Stimulated activated effector memory CD8-positive, alpha-beta T cell treated with anti-CD3 and anti-CD28 coated beads, Interleukin-12 subunit alpha, Interleukin-12 subunit beta, amount 100 ng/mL, for 72 hours (primary cell): ENCODE results near the gene MROH7.

Experiments
- ATAC-seq: fragments of 150-1000 bp; cut with Tn5 transposase; 2 replicates; pipeline ENCODE4 v1.10.0; 2021
- DNase-seq, 2 donors: peaks; one replicate each; pipeline ENCODE4 v3.0.0; 2021 to 2022; ENCODE audit warnings: low spot score in 2 of 2
- H3K27ac Mint-ChIP-seq: one replicate; pipeline ENCODE4 v1.8.0; 2022; ENCODE audit warnings: mild to moderate bottlenecking, mixed read lengths
- H3K36me3 Mint-ChIP-seq: one replicate; pipeline ENCODE4 v1.8.0; 2022; ENCODE audit warnings: mild to moderate bottlenecking, mixed read lengths
- H3K4me1 Mint-ChIP-seq: one replicate; pipeline ENCODE4 v1.8.0; 2022; ENCODE audit warnings: mixed read lengths
- H3K4me3 Mint-ChIP-seq: one replicate; pipeline ENCODE4 v1.8.0; 2022; ENCODE audit warnings: mild to moderate bottlenecking, mixed read lengths
- H3K9me3 Mint-ChIP-seq: one replicate; pipeline ENCODE4 v1.8.0; 2022; ENCODE audit warnings: mixed read lengths

MROH7 gene

GRCh38 chr1:54745864-54746263 is 104.3 kb downstream of the MROH7 start:
- Mint-ChIP-seq H3K27ac (no peak overlapping the region), H3K4me3 (no peak overlapping the region)

GRCh38 chr1:54748094-54748835 is 106.7 kb downstream of the MROH7 start:
- peaks cover 4% of the 10 kb centered on the region for H3K36me3 Mint-ChIP-seq
- no peak for DNase-seq
- no peak overlapping the region for H3K27ac Mint-ChIP-seq
- no peaks in the 10 kb centered on the region for H3K4me1 Mint-ChIP-seq
- no peak overlapping the region for H3K4me3 Mint-ChIP-seq
- no peak for ATAC-seq
- no peaks in the 10 kb centered on the region for H3K9me3 Mint-ChIP-seq

More at GRCh38 chr1:54745864-54746263, 104.3 kb downstream of the MROH7 start:
- no peak for ATAC-seq
- Mint-ChIP-seq H3K9me3 (no peaks in the 10 kb centered on the region), H3K36me3 (peaks cover 27% of the 10 kb centered on the region), H3K4me1 (no peaks in the 10 kb centered on the region)
- DNase-seq = no peak

- no peak overlapping the region for H3K27ac Mint-ChIP-seq
Measured at GRCh38 chr1:54750596-54750995, 109.0 kb downstream of the MROH7 start.

GRCh38 chr1:54751426-54751825 is 109.8 kb downstream of the MROH7 start:
- Mint-ChIP-seq H3K27ac (no peak overlapping the region), H3K4me1 (no peaks in the 10 kb centered on the region), H3K36me3 (no peaks in the 10 kb centered on the region), H3K4me3 (no peak overlapping the region), H3K9me3 (no peaks in the 10 kb centered on the region)
- ATAC-seq = no peak
- DNase-seq = no peak

More at GRCh38 chr1:54750596-54750995, 109.0 kb downstream of the MROH7 start:
- Mint-ChIP-seq H3K9me3 (no peaks in the 10 kb centered on the region), H3K4me3 (no peak overlapping the region), H3K36me3 (no peaks in the 10 kb centered on the region), H3K4me1 (no peaks in the 10 kb centered on the region)
- ATAC-seq = no peak
- DNase-seq = no peak

- Mint-ChIP-seq H3K27ac (no peak overlapping the region), H3K4me3 (no peak overlapping the region), H3K4me1 (no peaks in the 10 kb centered on the region), H3K36me3 (peaks cover 7% of the 10 kb centered on the region), H3K9me3 (no peaks in the 10 kb centered on the region)
- ATAC-seq (peak; percentile 25), DNase-seq (no peak)
Measured at GRCh38 chr1:54754045-54754444, 112.5 kb downstream of the MROH7 start.

- Mint-ChIP-seq H3K9me3 (no peaks in the 10 kb centered on the region), H3K4me1 (no peaks in the 10 kb centered on the region), H3K27ac (no peak overlapping the region), H3K4me3 (no peak overlapping the region), H3K36me3 (peaks cover 7% of the 10 kb centered on the region)
- no peak for DNase-seq
- no peak for ATAC-seq
Measured at GRCh38 chr1:54754486-54755285, 113.1 kb downstream of the MROH7 start.

- Mint-ChIP-seq H3K4me1 (peaks cover 10% of the 10 kb centered on the region), H3K27ac (no peak overlapping the region), H3K36me3 (peaks cover 13% of the 10 kb centered on the region), H3K4me3 (no peak overlapping the region), H3K9me3 (no peaks in the 10 kb centered on the region)
- no peak for ATAC-seq
- DNase-seq = no peak
Measured at GRCh38 chr1:54757833-54758232, 116.2 kb downstream of the MROH7 start.

GRCh38 chr1:54758678-54759348 is 117.2 kb downstream of the MROH7 start:
- Mint-ChIP-seq H3K27ac (no peak overlapping the region), H3K36me3 (peaks cover 13% of the 10 kb centered on the region), H3K4me1 (peaks cover 16% of the 10 kb centered on the region), H3K4me3 (no peak overlapping the region), H3K9me3 (no peaks in the 10 kb centered on the region)
- no peak for ATAC-seq
- DNase-seq = no peak
